ENCODE results near the gene TMEM163.

TMEM163 gene

DNA sequence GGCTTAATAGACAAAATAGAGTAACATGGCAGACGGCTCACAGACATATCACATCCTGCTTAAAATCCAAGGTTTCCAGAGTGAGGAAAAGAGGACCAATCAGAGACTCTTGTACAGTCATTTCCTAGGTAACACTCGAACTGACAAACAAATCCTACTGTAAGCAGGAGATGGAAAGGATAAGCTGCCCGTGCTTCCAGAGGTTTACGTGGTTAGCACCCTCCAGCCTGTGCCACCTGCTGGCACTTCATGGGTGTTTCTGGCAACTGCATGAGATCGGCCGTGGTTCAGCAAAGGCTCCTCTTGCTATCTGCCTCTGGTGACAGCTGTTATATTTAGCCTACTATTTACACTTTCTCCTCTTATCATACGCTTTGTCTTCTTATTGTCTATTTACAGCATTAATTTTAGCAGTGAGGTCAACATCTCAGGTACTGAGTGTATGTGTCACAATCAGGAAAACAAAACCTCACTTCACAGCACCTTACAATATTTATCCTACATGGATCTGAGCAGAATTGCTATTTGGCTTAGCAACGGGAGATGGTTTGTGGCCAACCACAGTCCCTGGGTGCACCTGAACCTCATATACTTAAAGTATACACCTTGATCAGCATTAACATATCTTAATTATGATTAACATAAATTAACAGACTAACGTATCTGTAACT, 226.9 kb downstream of the TMEM163 start:
- DNase-seq = no peak
- in situ Hi-C loops (cut with HindIII; ENCODE audit: low pct_ligation_motif_present, low sequenced_read_pairs) = no loop called here
- H3K27me3 ChIP-seq (replicated peaks) = no peaks in the 10 kb centered on the region
- TF ChIP-seq, protein P1, sequence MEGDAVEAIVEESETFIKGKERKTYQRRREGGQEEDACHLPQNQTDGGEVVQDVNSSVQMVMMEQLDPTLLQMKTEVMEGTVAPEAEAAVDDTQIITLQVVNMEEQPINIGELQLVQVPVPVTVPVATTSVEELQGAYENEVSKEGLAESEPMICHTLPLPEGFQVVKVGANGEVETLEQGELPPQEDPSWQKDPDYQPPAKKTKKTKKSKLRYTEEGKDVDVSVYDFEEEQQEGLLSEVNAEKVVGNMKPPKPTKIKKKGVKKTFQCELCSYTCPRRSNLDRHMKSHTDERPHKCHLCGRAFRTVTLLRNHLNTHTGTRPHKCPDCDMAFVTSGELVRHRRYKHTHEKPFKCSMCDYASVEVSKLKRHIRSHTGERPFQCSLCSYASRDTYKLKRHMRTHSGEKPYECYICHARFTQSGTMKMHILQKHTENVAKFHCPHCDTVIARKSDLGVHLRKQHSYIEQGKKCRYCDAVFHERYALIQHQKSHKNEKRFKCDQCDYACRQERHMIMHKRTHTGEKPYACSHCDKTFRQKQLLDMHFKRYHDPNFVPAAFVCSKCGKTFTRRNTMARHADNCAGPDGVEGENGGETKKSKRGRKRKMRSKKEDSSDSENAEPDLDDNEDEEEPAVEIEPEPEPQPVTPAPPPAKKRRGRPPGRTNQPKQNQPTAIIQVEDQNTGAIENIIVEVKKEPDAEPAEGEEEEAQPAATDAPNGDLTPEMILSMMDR (IDR thresholded peaks at IDR 0.05; ENCODE audit: low read depth, low read length, missing control alignments) = no peak
- H3K27ac ChIP-seq = no peak overlapping the region
- no peak overlapping the region for H3K4me3 ChIP-seq (ENCODE audit: low read depth, low read length)
- no peaks in the 10 kb centered on the region for H3K36me3 ChIP-seq (replicated peaks)

DNA sequence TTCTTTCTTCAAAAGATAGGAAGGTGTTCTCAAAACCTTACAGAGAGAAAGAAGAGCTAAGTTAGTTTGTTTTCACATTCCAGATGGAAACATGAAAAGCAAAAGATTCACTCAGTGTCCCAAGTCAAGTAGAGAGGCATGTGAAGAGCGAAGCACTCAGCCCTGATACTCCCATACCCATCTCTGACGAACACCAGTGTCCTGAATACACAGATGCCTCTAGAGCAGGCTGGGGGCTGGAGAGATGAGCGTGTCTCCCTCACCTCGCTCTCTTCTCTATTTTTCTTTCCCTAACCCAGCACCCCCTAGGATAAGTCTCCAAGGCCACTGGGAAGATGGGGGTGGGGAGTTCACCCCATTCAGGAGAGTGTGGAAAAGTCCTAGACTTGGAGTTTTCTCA, 227.8 kb downstream of the TMEM163 start:
- no peak overlapping the region for H3K4me3 ChIP-seq (ENCODE audit: low read depth, low read length)
- TF ChIP-seq, protein P1 (IDR thresholded peaks at IDR 0.05; ENCODE audit: low read depth, low read length, missing control alignments) = no peak

DNA sequence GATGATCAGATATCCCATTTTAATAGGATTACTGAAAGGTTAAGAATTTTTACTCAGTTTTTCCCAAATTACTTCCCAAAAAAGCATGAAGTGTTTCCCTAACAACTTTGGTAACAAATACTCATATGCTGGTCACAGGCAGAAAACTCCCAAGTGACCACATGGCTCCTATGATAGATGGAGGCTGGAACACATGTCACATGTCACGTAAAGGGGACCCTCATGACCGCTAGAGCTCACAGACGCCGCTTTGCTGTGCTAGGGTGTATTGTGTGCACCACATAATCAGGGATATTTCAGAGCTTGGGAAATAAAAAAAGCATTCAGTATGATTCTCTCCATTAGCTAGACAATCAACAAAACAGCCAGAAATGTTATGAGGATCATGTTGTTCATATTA, 228.2 kb downstream of the TMEM163 start:
- TF ChIP-seq, protein P1 (IDR thresholded peaks at IDR 0.05; ENCODE audit: low read depth, low read length, missing control alignments) = no peak
- Histone ChIP-seq H3K27ac (no peak overlapping the region), H3K4me3 (ENCODE audit: low read depth, low read length) (no peak overlapping the region), H3K36me3 (replicated peaks) (no peaks in the 10 kb centered on the region), H3K27me3 (replicated peaks) (no peaks in the 10 kb centered on the region)
- in situ Hi-C loops (cut with HindIII; ENCODE audit: low pct_ligation_motif_present, low sequenced_read_pairs) = no loop called here
- DNase-seq = no peak

More for the DNA sequence above, 227.8 kb downstream of the TMEM163 start:
- Histone ChIP-seq H3K27me3 (replicated peaks) (no peaks in the 10 kb centered on the region), H3K36me3 (replicated peaks) (no peaks in the 10 kb centered on the region), H3K27ac (no peak overlapping the region)
- in situ Hi-C loops (cut with HindIII; ENCODE audit: low pct_ligation_motif_present, low sequenced_read_pairs) = no loop called here
- DNase-seq = no peak

DNA sequence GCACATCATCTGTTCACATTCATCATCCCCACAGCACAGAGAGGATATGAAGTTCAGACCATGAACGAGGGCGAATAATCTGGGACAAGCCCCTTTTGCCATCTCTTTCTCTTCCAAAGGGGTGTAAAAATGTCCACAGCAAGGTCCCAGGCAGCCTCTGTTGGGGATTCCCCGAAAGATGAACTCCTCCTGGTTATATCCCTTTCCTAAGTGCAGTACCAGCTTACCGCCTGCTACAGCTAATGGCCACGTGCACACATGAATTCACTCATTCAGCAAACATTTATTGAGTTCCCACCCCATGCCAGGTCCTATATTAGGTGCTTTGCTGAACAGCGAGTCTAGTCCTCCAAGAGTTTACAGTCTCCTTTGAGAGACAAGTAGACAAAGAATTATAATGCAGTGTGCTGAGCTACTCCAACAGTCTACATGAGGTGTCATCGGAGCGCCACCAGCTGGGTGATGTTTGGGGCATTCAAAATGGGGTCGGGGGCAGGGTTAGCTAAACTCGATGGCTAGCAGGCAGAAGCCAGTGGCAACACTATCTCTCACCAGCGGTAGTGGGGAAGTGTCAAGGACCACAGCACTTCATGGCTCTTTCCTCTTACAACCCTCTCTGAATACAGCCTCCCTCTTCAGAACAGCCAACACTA, 228.9 kb downstream of the TMEM163 start:
- TF ChIP-seq, protein P1 (IDR thresholded peaks at IDR 0.05; ENCODE audit: low read depth, low read length, missing control alignments) = no peak
- in situ Hi-C loops (cut with HindIII; ENCODE audit: low pct_ligation_motif_present, low sequenced_read_pairs) = no loop called here
- H3K36me3 ChIP-seq (replicated peaks) = no peaks in the 10 kb centered on the region

DNA sequence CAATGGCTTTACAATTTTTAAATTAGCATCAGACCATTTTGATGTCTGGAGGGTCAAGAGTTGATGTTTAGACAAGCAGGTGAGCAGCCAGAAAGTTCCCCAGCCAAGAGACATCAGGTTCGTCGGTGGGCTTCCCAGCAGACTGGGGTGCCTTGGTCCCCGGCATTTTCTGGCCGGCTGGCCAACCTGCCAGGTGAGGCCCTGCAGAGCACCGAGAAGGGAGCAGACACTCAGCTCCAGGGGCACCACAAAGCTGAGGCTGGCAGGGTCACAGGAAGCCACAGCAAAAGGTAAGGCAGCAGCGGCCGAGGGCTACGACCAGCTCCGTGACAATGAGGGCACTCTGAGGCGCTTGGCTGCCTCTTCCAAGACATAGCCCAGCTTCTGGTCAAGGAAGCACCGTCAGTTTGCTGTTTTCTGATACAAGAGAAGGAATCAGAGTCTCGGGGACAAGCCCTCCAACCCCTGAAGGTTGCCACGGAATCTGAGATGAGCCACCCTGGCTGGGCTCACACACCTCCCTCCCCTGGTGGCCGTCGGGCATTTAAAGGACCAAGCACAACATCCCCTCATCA, 235.9 kb downstream of the TMEM163 start:
- Histone ChIP-seq H3K36me3 (replicated peaks) (no peaks in the 10 kb centered on the region), H3K27ac (no peak overlapping the region), H3K27me3 (replicated peaks) (no peaks in the 10 kb centered on the region), H3K4me3 (ENCODE audit: low read depth, low read length) (no peak overlapping the region)
- in situ Hi-C loops (cut with HindIII; ENCODE audit: low pct_ligation_motif_present, low sequenced_read_pairs) = no loop called here
- TF ChIP-seq, protein P1 (IDR thresholded peaks at IDR 0.05; ENCODE audit: low read depth, low read length, missing control alignments) = no peak
- DNase-seq = no peak

More for the DNA sequence above, 228.9 kb downstream of the TMEM163 start:
- no peak overlapping the region for H3K4me3 ChIP-seq (ENCODE audit: low read depth, low read length)
- H3K27ac ChIP-seq = no peak overlapping the region
- no peak for DNase-seq
- H3K27me3 ChIP-seq (replicated peaks) = no peaks in the 10 kb centered on the region

Data from brain microvascular endothelial cell (primary cell).